Adrenal gland (tissue), 5 donors: Measurements from ENCODE around the gene ZHX3.

Experiments used
- POLR2A ChIP-seq, 2 donors: fragments of 450-650 bp; IDR thresholded peaks; one replicate each; pipeline ENCODE4 v1.6.1; 2017; ENCODE audit warnings: antibody characterized with exemption in 2 of 2, mild to moderate bottlenecking in 2 of 2, moderate library complexity in 1 of 2
- TF ChIP-seq, protein P1 (sequence below), 6 experiments: fragments of 450-650 bp in 4 of 6; fragments of 200-600 bp in 2 of 6; sonication (generic) in 1 of 6; IDR thresholded peaks; 1 replicate in 5 of 6; 2 replicates in 1 of 6; pipeline versions ENCODE4 v1.5.1 to v1.8.0; 2016 to 2021; ENCODE audit warnings: antibody characterized with exemption in 6 of 6, mild to moderate bottlenecking in 2 of 6, moderate library complexity in 1 of 6
- donor health status: DM: no; HTN: no; CAD: no.

GRCh38 chr20:41200446-41201202 is 116.9 kb downstream of the ZHX3 start:
- TF ChIP-seq POLR2A (IDR thresholded peaks at IDR 0.05), result no peak
- TF ChIP-seq, protein P1, sequence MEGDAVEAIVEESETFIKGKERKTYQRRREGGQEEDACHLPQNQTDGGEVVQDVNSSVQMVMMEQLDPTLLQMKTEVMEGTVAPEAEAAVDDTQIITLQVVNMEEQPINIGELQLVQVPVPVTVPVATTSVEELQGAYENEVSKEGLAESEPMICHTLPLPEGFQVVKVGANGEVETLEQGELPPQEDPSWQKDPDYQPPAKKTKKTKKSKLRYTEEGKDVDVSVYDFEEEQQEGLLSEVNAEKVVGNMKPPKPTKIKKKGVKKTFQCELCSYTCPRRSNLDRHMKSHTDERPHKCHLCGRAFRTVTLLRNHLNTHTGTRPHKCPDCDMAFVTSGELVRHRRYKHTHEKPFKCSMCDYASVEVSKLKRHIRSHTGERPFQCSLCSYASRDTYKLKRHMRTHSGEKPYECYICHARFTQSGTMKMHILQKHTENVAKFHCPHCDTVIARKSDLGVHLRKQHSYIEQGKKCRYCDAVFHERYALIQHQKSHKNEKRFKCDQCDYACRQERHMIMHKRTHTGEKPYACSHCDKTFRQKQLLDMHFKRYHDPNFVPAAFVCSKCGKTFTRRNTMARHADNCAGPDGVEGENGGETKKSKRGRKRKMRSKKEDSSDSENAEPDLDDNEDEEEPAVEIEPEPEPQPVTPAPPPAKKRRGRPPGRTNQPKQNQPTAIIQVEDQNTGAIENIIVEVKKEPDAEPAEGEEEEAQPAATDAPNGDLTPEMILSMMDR (IDR thresholded peaks at IDR 0.05), result no peak
